HPDE6-E6E7 (cell line): ENCODE data around the gene POU2AF1.
"Not testable (repeated sequence)": the region's sequence is repeated elsewhere in the genome, so short reads cannot be mapped to it uniquely, and the experiment has no call there.

ENCODE experiments used
- DNase-seq: peaks from one replicate; pipeline ENCODE4 v3.0.0; 2011; ENCODE audit warnings: missing footprints; ENCODE audit errors: extremely low spot score

The POU2AF1 gene

DNA sequence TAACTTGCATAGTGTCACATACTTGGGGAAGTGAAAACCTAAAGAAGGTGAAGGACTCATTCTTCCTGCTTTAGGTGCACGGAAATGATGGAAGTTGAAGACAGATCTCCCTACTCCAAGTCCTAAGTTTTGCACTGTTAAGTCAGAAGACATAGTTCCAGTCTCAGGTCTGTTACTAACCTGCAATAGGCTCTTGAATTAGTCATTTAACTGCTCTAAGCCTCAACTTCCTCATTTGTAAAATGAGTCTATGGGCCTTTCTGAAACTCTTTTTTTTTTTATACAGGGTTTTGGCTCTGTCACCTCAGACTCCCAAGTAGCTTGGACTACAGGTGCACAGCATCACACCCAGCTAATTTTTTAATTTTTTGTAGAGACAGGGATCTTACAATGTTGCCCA is 30.8 kb upstream of the POU2AF1 start:
- DNase-seq, result no peak

- DNase-seq, result no peak
Observed at GRCh38 chr11:111408789-111409727, 30.0 kb upstream of the POU2AF1 start.

GRCh38 chr11:111407652-111408051 is 28.6 kb upstream of the POU2AF1 start:
- DNase-seq, result no peak

- DNase-seq, result no peak
Observed at GRCh38 chr11:111406589-111406988, 27.5 kb upstream of the POU2AF1 start.

DNA sequence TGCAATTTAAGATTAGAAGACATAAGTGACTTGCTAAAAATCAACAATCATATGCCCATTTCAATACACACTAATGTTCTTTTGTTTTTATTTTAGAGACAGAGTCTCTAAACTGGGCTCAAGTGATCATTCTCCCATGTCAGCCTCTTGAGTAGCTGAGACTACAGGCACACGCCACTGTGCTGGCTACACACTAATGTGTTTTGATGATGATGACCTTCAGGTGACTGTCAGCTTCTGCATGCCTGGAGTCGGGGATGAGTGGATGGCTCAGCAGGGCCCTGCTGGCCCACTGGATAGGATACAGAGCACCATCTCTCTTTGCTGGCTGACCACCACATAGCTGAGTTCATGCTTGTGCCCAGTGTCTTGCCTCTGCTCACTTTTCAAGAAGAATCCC is 27.0 kb upstream of the POU2AF1 start:
- no peak for DNase-seq

GRCh38 chr11:111405551-111405950 is 26.5 kb upstream of the POU2AF1 start:
- DNase-seq, result no peak

DNA sequence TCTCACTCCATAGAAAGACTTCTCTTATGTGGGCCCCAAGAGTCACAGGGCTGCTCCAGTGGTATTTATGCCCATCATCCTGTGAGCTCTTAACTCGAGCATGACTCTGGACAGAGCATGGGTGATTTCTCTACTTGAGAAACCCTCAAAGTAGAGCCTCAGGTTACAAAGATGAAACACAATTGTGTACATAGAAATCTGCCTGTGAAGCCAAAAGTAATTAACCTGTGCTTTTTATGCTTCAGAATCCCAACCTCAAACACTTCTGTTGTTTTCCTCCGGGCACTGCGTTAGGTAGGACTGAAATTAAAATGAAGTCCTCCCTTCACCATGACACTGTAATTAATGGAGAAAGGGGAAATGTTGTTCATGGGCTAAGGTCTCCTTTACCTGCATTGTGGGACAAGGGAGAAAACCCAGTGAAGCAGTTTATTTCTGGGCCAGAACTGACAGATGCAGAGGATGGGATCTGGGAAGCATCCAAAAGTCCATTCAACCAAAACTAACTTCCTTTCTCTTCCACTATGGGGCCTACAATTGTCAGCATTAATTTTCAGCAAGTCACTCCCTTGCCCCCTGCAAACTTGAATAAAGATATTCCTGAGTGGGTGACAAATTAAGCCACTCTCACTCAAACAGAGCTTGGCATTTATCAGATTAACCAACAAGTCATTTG is 24.1 kb upstream of the POU2AF1 start:
- no peak for DNase-seq

GRCh38 chr11:111402411-111402810 is 23.3 kb upstream of the POU2AF1 start:
- DNase-seq, result no peak

DNA sequence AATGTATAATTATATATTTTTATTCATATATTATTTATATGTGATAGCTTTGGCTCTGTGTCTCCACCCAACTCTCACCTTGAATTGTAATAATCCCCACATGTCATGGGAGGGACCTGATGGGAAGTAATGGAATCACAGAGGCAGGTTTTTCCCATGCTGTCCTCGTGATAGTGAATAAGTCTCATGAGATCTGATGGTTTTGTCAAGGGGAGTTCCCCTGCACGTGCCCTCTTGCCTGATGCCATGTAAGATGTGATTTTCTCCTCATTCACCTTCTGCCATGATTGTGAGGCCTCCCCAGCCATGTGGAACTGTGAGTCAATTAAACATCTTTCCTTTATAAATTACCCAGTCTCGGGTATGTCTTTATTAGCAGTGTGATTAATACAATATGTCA is 22.9 kb upstream of the POU2AF1 start:
- not testable (repeated sequence) for DNase-seq

GRCh38 chr11:111400595-111400994 is 21.5 kb upstream of the POU2AF1 start:
- no peak for DNase-seq

DNA sequence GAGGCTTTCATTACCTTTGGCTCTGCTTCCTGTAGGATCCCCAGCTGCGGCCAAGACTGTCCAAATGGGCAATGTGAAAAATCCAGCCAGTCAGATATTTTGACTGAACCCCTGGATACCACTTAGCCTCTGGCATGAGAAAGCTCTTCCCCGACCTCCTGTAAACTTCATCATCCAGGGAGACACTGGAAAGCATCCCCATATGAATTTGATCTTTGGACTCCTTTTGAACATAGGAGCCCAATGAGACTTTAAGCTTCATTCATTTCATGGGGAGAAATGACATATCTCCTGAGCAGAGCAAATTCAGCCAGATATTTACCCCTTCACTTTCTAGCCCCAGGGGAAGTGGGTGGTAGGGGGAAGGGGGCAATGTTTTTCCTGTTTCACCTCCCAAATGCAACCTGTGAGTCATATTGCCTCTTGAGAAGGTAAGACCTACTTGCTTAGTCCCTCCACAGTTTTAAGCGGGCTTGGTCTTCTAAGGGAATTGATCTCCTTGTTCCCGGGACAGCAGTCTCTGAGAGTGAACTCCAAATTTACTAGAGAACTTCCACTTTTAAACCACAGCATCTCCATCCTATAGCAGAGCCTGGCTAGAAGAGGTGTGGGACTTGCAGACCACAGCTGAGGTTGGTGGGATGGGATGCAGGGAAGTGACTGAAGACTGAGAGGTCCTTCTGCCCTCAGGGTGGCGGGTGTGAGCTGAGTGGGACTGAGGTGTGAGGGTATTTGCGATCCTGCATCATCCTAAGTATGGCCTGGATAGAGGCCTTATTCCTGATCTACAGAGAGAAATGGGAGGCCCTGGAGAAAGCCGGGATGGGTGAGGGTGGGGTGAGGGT is 20.3 kb upstream of the POU2AF1 start:
- DNase-seq, result no peak

GRCh38 chr11:111397034-111397433 is 18.0 kb upstream of the POU2AF1 start:
- no peak for DNase-seq

DNA sequence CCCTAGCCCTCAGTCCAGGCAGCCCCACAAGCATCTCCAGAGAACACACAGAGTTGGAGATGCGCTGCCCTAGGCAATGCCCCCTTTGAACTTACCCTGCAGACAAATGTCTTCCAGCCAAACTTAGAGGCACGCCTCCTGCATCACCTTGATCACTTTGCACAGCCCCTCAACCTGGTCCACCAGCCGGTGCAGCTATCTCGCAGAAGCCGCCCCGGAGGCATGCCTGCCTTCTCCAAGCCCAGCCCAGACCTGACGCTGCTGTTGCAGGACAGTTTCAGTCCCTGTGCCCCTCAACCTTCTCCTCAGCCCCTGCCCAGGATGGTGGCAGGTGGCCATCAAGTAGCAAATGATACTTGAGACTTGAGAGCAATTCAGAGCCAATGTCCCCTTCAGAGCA is 16.7 kb upstream of the POU2AF1 start:
- no peak for DNase-seq

- DNase-seq, result no peak
Observed at GRCh38 chr11:111395081-111395480, 16.0 kb upstream of the POU2AF1 start.

DNA sequence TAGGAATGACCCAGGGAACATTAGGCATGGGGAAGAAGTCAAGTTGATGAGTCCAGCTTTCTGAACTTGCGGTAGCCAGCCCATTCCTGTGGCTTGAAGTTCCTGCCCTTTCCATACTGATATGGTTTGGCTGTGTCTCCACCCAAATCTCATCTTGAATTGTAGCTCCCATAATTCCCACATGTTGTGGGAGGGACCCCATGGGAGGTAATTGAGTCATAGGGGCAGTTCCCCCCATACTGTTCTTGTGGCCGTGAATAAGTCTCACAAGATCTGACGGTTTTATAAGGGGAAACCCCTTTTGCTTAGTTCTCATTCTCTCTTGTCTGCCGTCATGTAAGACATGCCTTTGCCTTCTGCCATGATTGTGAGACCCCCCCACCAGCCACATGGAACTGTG is 15.1 kb upstream of the POU2AF1 start:
- DNase-seq, result not testable (repeated sequence)

GRCh38 chr11:111393585-111393984 is 14.5 kb upstream of the POU2AF1 start:
- no peak for DNase-seq

- DNase-seq, result no peak
Observed at GRCh38 chr11:111393096-111393495, 14.0 kb upstream of the POU2AF1 start.

- DNase-seq, result no peak
Observed at GRCh38 chr11:111392552-111392951, 13.5 kb upstream of the POU2AF1 start.

DNA sequence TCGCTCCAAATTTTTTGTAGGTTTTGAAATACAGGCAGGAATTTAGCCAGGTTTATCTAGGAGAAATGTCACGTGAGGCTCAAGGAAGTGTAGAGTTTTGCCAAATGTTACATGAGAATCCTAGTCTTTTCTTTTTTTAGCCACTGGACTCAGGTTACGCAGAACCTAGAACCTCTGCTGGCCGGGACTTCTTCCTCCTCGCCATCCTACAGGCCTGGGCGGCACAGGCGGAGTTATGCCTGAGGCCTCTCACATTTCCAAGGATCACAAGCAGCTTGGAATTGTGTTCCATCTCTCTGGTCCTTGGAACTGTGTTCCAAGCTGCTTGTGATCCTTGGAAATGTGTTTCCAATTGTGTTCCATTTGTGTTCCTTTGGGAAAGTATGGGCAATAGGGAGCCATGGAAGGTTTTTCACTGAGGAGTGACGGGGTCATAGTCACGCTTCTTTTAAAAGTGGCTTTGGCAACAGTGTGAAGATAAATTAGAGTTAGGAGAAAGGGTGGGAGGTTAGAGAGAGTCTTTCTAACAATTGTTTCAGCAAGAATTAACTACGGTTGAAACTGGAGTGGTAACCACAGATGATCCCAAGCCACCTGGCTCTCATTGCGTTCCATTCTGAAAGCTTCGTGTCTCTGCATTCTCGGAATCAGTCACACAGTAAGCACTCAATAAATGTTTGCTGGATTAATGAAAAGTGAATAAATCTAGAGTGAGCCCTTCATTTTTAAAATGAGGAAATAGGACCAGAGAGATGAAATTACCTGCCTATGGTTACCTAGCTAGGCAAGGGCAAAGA is 12.5 kb upstream of the POU2AF1 start:
- DNase-seq, result no peak

DNA sequence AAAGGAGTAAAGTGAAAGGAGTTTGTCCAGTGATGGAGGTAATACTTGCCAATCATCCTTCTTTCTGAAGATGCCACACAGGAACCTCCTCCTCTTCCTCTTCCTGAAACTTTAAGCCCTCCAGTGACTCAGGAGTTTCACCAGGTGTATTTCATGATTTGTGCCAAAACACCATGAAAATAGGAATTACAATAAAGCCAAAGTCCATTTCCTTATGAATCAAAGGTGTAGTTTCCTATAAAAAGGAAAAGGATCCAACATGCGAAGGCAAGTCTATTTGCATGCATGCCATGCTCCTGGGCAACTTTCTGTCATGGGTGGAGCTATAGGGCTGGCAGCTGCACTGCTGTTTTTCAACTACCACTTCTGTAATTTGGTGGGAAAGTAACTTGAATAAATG is 9.8 kb upstream of the POU2AF1 start:
- DNase-seq, result no peak

- no peak for DNase-seq
Observed at GRCh38 chr11:111388420-111388819, 9.3 kb upstream of the POU2AF1 start.
